AG20443 (cell line): Measurements from ENCODE around the gene PTGDS.
A peak's percentile ranks its signal among the peaks of the same experiment; 100 is the strongest.

ENCODE experiments used
- DNase-seq: peaks from one replicate; pipeline ENCODE4 v3.0.0; 2012; ENCODE audit warnings: low spot score, mixed read lengths

The PTGDS gene

DNA sequence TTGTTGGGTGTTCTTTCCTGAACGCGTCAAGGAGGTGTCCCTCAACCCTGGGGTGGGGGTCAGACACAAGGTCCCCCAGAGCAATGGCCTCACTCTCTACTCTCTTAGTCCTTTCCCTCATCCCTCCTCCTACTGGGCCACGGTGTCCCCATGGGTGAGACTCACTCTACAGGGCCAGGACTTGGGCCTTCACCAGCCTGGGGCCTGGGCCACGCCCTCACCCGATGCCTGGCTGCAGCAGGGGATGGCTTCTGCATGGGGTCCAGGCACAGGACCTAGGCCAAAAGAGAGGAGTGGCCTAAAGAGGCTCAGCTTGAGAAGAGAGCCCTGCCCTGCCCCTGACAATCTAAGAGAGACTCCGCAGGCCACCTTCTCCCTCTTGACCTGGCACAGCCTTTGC, 19.4 kb upstream of the PTGDS start:
- DNase-seq: no peak

DNA sequence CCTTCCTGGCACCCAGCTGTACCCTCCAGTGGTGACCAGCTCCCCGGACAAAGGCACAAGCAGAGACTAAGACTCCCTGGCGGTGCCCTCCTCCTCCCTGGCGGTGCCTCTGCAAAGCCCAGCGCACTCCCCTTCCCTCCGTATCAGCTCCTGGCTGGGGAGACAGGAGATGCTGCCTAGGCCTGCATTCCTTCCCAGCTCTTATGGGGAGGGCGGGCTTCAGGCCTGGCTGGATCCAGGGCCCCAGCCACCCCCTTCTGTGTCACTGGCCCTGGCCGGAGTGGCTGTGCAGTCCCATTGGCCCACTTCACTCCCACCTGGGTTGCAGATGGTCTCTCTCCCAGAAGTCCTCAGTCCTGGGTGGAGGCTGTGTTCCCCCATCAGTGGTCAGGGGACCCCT, 18.8 kb upstream of the PTGDS start:
- no peak for DNase-seq

DNA sequence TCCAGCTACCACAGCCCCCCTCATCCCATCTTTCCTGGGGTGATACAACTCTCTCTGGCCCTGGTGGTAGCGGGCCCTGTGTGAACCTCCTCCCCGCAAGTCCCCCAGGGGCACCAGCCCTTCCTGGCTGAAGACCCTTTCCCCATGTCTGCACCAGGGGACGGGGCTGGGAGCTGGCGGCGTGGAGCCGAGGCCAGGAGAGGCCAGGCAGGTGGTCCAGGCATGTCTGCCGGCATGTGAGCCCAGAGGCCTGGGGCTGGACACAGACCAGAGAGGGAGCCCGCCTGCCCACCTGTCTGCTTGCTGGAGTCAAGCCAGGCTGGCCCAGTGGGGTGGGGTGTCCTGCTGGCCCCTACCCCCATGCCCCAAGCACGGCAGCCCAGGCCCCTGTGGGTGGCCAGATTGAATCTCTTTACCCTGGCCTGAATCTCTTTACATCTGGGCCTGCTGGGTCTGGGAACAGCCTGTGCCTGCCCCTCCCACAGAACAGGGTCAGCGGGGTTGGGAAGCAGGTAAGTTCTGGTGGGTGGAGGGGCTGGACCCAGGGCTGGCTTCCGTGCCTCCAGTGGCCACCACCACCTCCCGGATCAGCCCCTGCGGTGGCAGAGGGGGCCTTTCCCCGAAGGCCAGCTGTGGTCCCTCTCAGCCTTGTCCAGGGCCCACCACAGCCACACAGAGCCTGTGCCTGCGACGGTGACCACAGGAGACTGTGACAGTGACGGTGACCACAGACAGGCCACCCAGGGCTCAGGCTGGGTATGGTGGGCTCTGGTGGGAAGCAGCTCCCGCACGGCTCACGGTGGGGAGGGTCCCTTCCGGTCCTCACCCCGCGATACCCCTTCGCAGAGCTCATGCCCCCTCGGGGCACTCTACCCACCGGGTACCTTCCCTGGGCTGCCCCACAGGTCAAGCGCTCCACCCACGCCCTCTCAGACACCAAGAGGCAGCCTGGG, 18.1 kb upstream of the PTGDS start:
- no peak for DNase-seq

DNA sequence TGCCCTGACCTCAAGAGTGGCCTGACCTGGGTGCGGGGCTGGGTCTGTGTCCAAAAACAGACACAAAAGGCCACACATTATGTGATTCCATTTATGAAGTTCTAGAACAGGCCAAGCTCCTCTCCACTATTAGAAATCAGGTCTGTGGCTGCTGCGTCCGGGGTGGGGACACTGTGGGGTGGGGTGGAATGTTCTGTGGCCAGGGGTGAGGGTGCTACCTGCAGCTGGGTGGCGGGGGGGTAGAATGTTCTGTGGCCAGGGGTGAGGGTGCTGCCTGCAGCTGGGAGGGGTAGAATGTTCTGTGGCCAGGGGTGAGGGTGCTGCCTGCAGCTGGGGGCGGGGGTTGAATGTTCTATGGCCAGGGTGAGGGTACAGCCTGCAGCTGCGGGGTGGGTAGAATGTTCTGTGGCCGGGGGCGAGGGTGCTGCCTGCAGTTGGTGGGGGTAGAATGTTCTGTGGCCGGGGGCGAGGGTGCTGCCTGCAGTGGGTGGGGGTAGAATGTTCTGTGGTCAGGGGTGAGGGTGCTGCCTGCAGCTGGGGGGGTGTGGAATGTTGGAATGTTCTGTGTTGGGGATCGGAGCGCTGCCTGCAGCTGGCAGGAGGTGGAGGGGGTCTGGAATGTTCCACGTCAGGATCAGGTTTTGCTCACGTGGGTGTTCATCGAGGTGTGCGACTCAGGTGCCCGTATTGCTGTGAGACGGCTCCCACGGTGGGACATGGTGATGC, 16.9 kb upstream of the PTGDS start:
- DNase-seq: no peak

DNA sequence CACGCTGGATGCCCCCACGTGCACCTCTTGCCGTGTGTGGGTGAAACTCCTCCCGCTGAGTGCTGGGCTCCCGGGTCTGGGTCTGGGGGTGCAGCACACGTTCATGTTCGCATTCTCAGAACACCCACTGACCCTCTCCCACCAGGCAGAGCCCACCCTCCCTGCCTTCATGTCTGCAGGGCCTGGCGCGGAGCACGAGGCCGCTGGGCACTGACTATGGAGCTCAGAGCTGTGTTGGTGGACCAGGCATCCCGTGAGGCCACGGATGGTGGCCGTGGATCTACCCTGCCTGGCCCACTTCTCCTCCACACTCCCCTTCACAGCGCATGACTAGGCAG, 16.4 kb upstream of the PTGDS start:
- DNase-seq: no peak

DNA sequence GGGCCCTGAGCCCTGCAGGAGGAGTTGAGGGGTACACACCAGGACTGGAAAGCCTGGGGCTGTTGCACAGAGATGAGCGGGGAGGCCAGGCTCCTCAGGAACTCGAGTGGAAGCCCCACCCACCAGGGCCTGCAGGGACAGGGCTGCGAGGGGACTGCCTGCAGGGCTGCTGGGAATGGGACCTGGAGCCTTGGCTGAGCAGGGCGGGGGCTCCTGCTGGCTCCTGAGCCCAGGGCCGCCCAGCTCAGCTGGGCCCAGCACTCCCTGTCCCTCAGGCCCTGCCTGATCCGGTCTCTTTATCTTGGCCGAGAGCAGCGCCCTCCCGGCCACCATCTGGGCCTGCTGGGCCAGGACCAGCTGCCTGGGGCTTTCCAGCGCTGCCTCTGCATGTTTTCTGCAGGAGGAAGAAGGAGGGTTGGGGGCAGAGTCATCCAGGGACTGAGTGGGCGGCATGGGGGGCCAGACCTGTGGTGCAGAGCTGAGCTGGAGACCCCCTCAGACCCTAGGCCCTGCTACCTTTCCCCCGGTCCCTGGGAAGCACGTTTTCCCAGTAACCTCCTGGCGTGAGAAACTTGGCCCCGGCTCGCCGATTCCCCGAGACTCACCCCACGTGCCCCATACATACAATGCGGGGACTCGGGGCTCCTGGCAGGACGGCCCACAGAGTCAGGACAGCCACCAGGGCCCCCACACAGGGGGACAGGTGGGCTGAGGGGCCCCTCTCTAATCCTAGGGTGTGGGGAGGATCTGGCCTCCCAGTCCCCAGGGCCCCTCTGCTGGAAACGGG, 15.8 kb upstream of the PTGDS start:
- DNase-seq: peak; percentile 61

DNA sequence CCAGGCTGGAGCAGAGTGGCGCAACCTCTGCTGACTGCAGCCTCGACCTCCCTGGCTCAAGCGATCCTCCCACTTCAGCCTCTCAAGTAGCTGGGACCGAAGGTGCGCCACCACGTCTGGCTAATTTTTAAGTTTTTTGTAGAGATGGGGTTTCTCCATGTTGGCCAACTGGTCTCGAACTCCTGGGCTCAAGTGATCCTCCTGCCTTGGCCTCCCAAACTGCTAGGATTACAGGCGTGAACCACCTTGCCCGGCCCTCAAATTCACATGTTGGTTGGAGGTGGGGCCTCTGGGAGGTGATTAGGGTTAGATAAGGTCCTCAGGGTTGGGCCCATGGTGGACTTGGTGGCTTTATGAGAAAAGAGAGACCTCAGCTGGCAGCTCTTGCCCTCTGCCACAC, 15.1 kb upstream of the PTGDS start:
- no peak for DNase-seq

DNA sequence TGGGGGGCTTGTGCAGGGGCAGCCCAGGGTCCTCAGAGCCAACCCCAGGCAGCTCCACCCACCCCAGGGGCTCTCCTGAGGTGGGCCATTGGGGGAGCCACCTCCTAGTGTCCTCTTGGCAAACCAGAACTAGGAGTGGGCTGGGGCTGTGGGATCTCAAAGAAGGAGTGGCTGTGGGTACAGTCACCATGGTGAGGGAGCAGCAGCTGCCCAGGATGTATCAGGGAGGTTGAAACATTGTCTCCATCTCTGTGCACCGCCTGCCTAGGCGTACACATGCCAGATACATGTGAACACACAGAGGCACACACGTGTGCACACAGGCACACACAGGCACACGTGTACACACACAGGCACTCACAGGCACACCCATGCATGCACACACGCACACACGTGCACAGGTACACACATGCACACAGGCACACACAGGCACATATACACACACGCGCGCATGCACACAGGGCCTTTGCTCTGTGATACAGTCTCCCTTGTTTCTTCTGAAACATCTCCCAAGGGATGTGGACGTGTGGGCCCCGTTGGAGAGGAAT, 14.5 kb upstream of the PTGDS start:
- DNase-seq: no peak

DNA sequence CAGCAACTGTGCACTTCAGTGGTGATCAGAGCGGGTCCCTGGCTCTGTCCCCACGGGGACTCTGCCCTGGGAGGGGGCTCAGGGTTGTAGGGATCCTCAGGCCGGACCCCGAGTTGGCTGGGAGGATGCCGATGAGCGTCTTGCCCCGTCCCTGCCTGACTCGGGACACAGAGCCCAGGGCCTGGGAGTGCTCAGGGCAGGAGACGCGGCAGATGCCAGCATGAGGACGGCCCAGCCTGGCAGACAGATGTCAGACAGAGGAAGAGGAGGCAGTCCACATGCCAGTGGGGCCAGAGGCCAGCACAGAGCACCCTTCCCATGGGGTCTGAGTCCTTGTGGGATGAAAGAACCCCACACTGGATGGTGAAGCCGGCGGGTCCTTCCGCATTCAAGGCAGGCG, 14.0 kb upstream of the PTGDS start:
- DNase-seq: no peak

DNA sequence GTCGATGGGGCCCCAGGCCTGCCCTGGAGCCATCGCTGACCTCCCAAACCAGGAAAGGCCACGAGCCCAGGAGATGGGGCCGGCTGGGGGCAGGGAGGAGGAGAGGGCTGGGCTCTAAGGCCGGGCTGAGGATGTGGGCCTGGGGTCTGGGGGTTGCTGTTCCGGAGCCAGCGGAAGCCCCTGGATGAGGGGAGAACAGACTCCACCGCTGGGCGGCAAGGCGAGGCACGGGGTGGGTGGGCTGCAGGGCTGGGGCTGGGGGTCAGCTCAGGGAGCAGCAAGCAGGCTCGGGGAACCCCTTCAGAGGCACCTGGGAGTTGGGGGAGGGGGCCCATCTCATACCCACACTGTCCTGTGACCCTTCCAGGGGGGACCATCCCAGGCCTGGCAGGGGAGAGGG, 13.6 kb upstream of the PTGDS start:
- no peak for DNase-seq

DNA sequence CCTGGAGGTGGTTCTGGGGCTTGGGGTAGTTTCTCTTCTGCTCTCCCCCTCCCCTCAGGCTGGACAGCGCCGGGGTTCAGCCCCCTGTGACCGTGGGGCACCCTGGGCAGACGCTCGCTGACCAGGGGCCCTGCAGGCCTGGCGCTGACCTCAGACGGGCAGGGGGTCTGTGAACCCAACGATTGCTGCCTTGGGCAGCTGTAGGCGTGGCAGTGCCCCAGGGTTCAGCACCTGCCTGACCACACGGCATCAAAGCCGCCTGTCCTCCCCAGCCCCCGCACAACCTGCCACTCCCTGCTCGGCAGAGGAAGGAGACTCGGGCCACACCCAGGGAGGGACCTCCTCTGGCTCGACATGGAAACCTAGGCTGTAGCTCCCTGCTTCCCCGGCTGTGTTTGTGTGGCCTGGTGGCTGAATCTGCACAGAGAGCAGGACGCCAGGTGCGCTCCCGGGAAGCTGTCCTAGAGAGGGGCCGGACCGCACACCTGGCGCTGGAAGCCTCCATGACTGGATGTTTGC, 13.1 kb upstream of the PTGDS start:
- no peak for DNase-seq

DNA sequence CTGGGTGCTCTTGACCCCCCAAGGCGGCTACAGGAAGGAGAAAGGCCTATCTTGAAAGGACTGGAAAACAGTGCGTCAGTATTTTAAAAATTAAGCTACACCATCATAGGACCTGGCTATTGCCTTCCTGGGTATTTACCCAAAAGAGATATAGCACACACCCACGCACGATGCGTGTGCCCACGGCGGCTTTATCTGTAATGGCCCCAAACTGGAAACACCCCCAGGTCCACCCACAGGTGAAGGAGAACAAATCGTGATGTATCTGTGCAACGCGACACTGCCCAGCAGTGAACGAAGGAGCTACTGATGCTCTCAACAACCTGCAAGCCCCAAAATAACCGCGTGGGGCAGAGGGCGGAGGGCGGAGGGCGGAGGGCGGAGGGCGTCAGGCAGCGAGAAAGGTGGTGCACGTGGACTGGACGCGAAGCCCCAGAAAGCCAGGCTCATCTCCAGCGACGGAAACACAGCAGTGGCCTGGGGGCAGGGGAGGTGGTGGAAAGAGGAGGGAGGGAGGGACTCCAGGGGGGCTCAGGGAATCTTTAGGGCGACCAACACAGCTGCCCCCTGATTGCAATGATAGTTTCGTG, 12.4 kb upstream of the PTGDS start:
- DNase-seq: no peak

DNA sequence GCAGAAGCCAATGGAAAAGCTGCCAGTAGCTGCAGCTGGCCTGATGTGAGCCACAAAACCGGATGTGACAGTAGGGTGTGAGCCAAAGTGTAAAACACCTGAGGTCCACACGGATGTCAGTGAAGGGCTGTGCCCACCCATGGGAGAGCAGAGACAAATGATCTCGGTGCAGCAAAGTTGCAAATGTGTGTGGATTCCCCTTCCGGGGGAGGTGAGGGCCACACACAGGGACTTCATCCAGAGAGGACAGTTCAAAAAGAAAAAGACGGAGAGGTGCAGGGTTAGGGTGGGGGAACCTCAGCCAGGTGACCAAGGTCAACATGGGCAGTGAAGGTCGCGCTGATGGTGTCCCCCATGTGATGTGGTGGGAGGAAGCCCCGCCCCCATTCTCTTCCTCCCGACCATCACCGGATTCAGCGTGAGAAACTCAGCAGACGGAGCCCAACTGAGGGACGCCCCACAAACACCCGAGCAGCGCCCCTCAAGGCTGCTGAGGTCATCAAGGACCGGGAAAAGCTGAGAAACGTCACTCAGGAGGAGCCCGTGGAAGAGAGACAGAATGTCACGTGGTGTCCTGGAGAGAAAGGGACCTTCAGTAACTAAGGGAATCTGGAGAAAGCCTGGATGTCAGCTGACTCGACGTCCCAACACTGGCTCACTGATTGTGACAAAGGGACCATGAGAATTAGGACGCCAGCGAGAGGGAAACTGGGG, 11.4 kb upstream of the PTGDS start:
- DNase-seq: no peak

DNA sequence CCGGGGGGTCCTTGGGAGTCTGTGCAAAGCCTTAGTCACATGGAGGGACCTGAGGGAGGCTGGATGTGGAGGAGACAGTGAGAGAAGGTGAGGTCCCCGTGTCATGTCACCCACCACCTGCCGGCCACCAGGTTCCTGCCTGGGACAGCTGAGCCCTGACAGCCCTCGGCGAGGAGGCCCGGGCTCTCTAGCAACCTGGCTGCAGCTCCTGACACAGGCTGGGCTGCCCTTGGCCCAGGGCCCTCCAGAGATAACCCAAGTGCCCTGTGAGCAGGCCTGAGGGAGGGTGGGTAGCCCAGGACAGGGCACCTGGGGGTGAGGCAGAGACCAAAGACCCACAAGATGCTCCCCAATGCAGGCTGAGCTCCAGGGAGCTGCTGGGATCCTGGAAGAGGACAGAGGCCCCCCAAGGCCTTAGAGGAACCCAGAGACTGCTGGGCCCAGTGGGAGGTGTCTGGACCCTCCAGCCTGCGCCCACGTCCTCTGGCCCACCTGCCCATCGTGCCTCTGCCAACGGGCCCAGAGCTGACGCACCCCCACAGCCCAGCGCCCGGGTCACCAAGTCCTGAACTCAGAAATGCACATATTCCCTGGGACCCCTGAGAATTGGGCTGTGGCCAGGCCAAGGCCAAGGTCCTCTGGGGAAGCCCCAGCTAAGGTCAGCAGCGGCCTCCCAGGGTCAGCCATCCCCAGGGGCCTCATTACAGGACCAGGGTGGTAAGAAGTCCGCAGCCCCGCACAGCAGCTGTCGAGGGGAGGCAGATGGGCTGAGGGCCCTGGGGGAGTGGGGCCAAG, 8.8 kb upstream of the PTGDS start:
- no peak for DNase-seq

DNA sequence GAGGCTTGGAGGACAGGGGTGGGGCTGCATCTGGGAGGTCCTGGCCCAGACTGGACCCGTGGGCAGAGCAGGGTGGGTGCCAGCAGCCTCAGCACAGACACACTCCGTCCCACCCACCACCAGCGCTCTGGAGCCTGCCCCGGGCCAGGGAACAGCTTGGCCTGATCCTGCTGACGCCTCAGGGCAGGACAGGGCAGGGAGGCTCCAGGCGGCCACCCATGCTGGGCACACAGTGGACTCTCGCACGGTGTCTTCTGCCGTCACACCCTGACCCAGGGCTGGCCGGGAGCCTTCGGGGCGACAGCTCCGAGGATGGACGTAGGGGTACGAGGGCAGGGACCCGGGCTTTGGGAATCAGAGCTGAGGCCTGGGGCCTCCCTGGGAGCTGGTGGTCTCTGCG, 8.2 kb upstream of the PTGDS start:
- no peak for DNase-seq

DNA sequence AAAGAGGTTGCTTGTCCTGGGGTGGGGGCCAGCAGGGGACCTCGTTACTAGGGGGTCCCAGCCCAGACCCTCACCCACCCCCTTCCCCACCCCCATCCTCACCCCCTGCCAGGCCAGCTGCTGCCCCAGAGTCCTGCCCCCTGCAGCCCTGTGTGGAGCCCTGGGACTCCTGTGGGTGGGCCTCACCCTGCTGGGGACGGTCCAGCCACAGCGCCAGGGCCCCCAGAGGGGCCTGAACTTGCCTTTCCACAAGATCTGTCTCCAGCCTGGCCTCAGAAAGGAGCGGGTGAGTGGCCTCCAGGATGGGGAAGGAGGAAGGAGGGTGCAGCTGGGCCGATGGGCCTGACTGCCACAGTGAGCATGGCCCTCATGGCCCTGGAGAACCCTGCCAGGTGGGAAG, 7.5 kb upstream of the PTGDS start:
- no peak for DNase-seq

DNA sequence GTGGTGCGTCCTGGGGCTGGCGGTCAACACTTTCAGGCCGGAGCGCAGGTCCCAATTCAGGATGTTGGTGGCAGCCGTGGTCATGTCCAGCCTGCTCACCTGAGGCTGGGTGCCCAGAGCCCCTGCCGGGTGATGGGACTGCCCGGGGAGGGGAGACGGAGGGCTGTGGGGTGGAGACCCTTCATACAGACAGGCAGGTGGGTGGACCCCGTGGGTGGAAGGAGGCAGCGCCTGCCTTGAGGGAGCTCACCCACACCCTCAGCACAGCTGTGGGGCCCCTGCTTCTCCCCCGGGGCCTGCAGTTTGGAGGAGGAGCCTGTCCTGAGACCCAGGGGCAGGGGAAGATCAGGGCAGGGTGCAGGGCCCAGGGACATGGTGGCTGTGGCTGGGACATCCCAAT, 6.9 kb upstream of the PTGDS start:
- DNase-seq: no peak

DNA sequence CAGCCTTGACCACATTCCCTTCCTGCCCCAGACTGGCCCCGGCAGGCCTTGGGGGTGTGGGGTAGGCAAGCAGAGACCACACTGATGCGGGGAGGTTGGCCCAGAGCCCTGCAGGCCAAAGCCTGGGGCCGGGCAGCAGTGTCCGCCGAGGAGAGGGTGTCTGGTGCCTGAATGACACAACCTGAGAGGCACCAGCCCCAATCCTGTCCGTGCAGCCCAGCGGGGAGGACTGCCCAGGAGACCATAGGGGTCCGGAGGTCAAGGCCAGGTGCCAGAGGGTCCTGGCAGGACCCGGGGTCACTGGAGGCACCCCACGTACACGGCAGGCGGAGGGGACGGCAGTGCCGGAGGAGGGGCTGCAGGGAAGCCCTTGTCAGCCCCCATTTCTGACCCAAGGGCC, 5.6 kb upstream of the PTGDS start:
- no peak for DNase-seq

DNA sequence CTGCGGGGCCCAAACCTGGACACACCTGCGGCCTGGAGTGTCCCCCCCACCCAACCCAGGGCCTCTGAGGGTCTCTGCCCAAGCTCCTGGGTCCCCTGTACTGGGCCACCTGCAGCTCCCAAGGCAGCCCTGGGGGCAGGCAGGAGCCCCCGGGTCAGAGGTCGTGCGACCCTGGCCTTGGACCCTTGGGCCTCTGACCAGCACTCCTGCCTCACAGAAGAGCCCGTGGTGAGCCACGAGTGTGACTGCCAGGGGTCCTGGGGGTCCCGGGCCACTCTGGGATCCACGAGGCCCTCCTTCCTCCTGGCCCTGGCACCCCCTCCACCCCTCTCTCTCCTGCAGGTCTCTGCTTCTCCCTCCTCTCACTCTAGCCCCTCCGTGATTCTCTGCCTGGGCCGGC, 5.0 kb upstream of the PTGDS start:
- no peak for DNase-seq

DNA sequence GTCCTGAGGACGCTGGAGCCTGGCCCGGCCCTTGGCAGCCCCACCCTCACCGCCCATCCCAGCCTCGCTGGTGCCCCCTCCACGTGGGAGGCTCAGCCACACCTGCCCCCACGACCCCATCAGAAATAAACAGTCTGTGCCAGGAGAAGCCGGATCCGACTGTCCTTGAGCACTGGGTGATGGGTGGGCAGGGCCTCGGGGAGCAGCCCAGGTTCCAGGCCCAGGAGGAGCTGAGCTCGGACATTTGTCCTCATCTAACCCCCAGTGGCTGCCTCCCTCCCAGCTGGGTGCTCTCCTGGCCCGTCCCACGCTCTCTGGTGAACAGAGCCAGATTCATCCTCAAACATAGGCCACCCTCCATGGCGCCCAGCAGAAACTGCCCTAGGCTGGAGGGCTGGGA, 4.6 kb upstream of the PTGDS start:
- no peak for DNase-seq
